HG03354 (cell line): ENCODE results near the gene ACADS.

Experiments used
- ATAC-seq: cut with Tn5 transposase; IDR thresholded peaks from one replicate; pipeline ENCODE4 v1.9.1; 2021; ENCODE audit warnings: mild to moderate bottlenecking; ENCODE audit not compliant: unreplicated experiment, poor library complexity, severe bottlenecking

ACADS gene

GRCh38 chr12:120771097-120771496, 45.5 kb downstream of the ACADS start:
- no peak for ATAC-seq

GRCh38 chr12:120774169-120774916, 48.7 kb downstream of the ACADS start:
- ATAC-seq = no peak

- no peak for ATAC-seq
These were observed 50.4 kb downstream of the ACADS start for GRCh38 chr12:120775862-120776552.

GRCh38 chr12:120783197-120783596, 57.6 kb downstream of the ACADS start:
- no peak for ATAC-seq

- ATAC-seq = no peak
These were observed 59.2 kb downstream of the ACADS start for GRCh38 chr12:120784804-120785203.

GRCh38 chr12:120787889-120788288, 62.3 kb downstream of the ACADS start:
- no peak for ATAC-seq
